GM12878 (cell line): ENCODE results near the gene TOM1L2. TPM values are rescaled to one million over a fixed set of nuclear protein-coding genes. Genes with fewer than 3 reads are reported as not detected.

ENCODE experiments used
- ATAC-seq: fragments of 200-7000 bp; cut with Tn5 transposase; 3 replicates; pipeline ENCODE4 v1.9.1; 2020; ENCODE audit warnings: mild to moderate bottlenecking, moderate library complexity
- BruUV-seq: library from RNA; stranded (reverse); fragments of 400-500 nt; replicated peaks from 2 replicates; lab custom pipeline; 2021; lab: Mats Ljungman, UMichigan
- CTCF ChIA-PET: fragments of 300-600 bp; sonication (Branson Sonifier 250); formaldehyde crosslinking; extraction: SDS; loops from one replicate; lab custom pipeline; 2021; ENCODE audit warnings: inconsistent platforms; lab: Yijun Ruan, JAX
- POLR2A ChIA-PET: fragments of 350-600 bp; formaldehyde crosslinking; extraction: SDS; loops from one replicate; lab custom pipeline; 2021; ENCODE audit warnings: inconsistent platforms; lab: Charles Lee
- RAD21 ChIA-PET: fragments of 300-600 bp; sonication (Branson Sonifier 250); formaldehyde crosslinking; loops from one replicate; lab custom pipeline; 2023; ENCODE audit warnings: antibody characterized with exemption; ENCODE audit not compliant: unreplicated experiment; lab: Charles Lee
- SMC1A ChIA-PET: fragments of 300-600 bp; sonication (Branson Sonifier 250); formaldehyde crosslinking; loops from one replicate; lab custom pipeline; 2023; ENCODE audit not compliant: unreplicated experiment, uncharacterized antibody; lab: Charles Lee
- DNase-seq: peaks from one replicate; pipeline ENCODE4 v3.0.0-alpha.2; 2011; ENCODE audit warnings: low read depth, low spot score
- FAIRE-seq: peaks from 3 replicates; lab custom pipeline; 2011; peaks lifted over from hg19 to GRCh38; lab: Jason Lieb, UNC
- H2AFZ ChIP-seq: 2 replicates; pipeline ENCODE4 v1.6.0; 2011; ENCODE audit warnings: low read depth, low read length, control low read depth; ENCODE audit not compliant: control insufficient read depth
- H3K27ac ChIP-seq: 2 replicates; pipeline ENCODE4 v1.5.1; 2011; ENCODE audit warnings: control low read depth; ENCODE audit not compliant: control insufficient read depth, insufficient read depth
- H3K27me3 ChIP-seq, 2 experiments: replicated peaks in 1 of 2; 2 replicates each; pipeline versions ENCODE4 v1.6.0 to v1.6.1; 2011; ENCODE audit warnings: low read length in 1 of 2; ENCODE audit not compliant: control insufficient read depth in 2 of 2, insufficient read depth in 2 of 2
- H3K36me3 ChIP-seq, 2 experiments: 2 replicates each; pipeline ENCODE4 v1.5.1; 2011; ENCODE audit warnings: low read length in 1 of 2; ENCODE audit not compliant: control insufficient read depth in 2 of 2, insufficient read depth in 2 of 2
- H3K4me1 ChIP-seq: 2 replicates; pipeline ENCODE4 v1.6.1; 2011; ENCODE audit warnings: mild to moderate bottlenecking, low read length, moderate library complexity, mixed read lengths; ENCODE audit not compliant: control insufficient read depth, insufficient read depth
- H3K4me2 ChIP-seq: 2 replicates; pipeline ENCODE4 v1.6.0; 2011; ENCODE audit warnings: control low read depth; ENCODE audit not compliant: control insufficient read depth, insufficient read depth
- H3K4me3 ChIP-seq: fragments of 200-600 bp; sonication (generic); 2 replicates; pipeline ENCODE4 v1.5.1; 2016
- H3K79me2 ChIP-seq: 2 replicates; pipeline ENCODE4 v1.6.0; 2011; ENCODE audit warnings: low read length; ENCODE audit not compliant: control insufficient read depth, insufficient read depth
- H3K9ac ChIP-seq: 2 replicates; pipeline ENCODE4 v1.8.0; 2011; ENCODE audit warnings: low read length, control low read depth, mixed read lengths; ENCODE audit not compliant: control insufficient read depth, insufficient read depth
- H3K9me3 ChIP-seq: replicated peaks from 3 replicates; pipeline ENCODE4 v1.5.1; 2011; ENCODE audit warnings: mild to moderate bottlenecking, low read length; ENCODE audit not compliant: control insufficient read depth, insufficient read depth
- H4K20me1 ChIP-seq: 2 replicates; pipeline ENCODE4 v1.6.0; 2011; ENCODE audit not compliant: control insufficient read depth, insufficient read depth
- BRCA1 ChIP-seq: IDR thresholded peaks from 2 replicates; pipeline ENCODE4 v1.6.1; 2011; ENCODE audit warnings: low read depth, low read length, improper control_type of control experiment
- CBX3 ChIP-seq: fragments of 200-600 bp; sonication (generic); IDR thresholded peaks from 2 replicates; pipeline ENCODE4 v1.6.1; 2016; ENCODE audit warnings: low read depth, borderline replicate concordance
- CBX5 ChIP-seq: sonication (generic); IDR thresholded peaks from 2 replicates; pipeline ENCODE4 v1.6.1; 2016; ENCODE audit warnings: low read depth, moderate library complexity, mild to moderate bottlenecking, inconsistent platforms
- CEBPB ChIP-seq, 2 experiments: fragments of 150-350 bp in 1 of 2; IDR thresholded peaks; 2 replicates each; pipeline ENCODE4 v1.6.1; 2012 to 2014; ENCODE audit warnings: low read depth in 2 of 2, low read length in 2 of 2, borderline replicate concordance in 1 of 2, inconsistent platforms in 1 of 2
- EP300 ChIP-seq, 2 experiments: fragments of 150-350 bp in 1 of 2; IDR thresholded peaks; 2 replicates each; pipeline ENCODE4 v1.6.1; 2011 to 2012; ENCODE audit warnings: low read depth in 2 of 2, low read length in 2 of 2, borderline replicate concordance in 1 of 2, improper control_type of control experiment in 1 of 2, inconsistent platforms in 1 of 2; ENCODE audit not compliant: control insufficient read depth in 1 of 2
- FOS ChIP-seq: IDR thresholded peaks from 3 replicates; pipeline ENCODE4 v1.6.1; 2011; ENCODE audit warnings: borderline replicate concordance; ENCODE audit not compliant: insufficient read length; ENCODE audit errors: extremely low read depth
- HDGF ChIP-seq: fragments of 450-650 bp; IDR thresholded peaks from 2 replicates; pipeline ENCODE4 v1.6.1; 2016; ENCODE audit warnings: antibody characterized with exemption
- KAT2A ChIP-seq: conservative IDR thresholded peaks from 2 replicates; pipeline ENCODE4 v1.6.1; 2011; ENCODE audit warnings: low read depth, low read length; ENCODE audit not compliant: control insufficient read depth
- MEF2A ChIP-seq: IDR thresholded peaks from 2 replicates; pipeline ENCODE4 v1.6.1; 2011; ENCODE audit warnings: low read depth, mild to moderate bottlenecking, low read length, moderate library complexity; ENCODE audit not compliant: insufficient read depth
- SREBF1 ChIP-seq: IDR thresholded peaks from 2 replicates; pipeline ENCODE4 v1.6.1; 2012; ENCODE audit warnings: mild to moderate bottlenecking, low read length
- TAF1 ChIP-seq: IDR thresholded peaks from 2 replicates; pipeline ENCODE4 v1.6.1; 2011; ENCODE audit warnings: mild to moderate bottlenecking, low read depth, low read length, borderline replicate concordance
- ZZZ3 ChIP-seq: IDR thresholded peaks from 2 replicates; pipeline ENCODE4 v1.6.1; 2011; ENCODE audit warnings: low read depth; ENCODE audit not compliant: control insufficient read depth, insufficient read length
- WGBS: methylation state at CpG from one replicate; pipeline ENCODE4 v1.1.6; 2016; ENCODE audit warnings: low lambda C conversion rate; ENCODE audit not compliant: insufficient replicate concordance, insufficient coverage; ENCODE audit errors: missing lambda C conversion rate; 5-methylcytosine and 5-hydroxymethylcytosine counted together
- in situ Hi-C: fragments of 300-500 bp; cut with MboI; formaldehyde crosslinking; loops from 9 replicates; pipeline ENCODE4 v1.14.3; 2018; ENCODE audit warnings: mixed read lengths
- intact Hi-C: fragments of 100-400 bp; cut with micrococcal nuclease; formaldehyde crosslinking; loops from one replicate; pipeline ENCODE4 v1.14.2; 2022; ENCODE audit not compliant: unreplicated experiment
- polyA plus RNA-seq, 11 experiments: library from polyadenylated mRNA; depleted of rRNA in 4 of 11; unstranded in 6 of 11; stranded (reverse) in 5 of 11; fragments of >200 nt; fragmentation: Nextera tagmentation in 4 of 11; fragmentation: Illumina TruSeq in 1 of 11; extraction: Ambion mirVana in 4 of 11; extraction: Trizol in 1 of 11; gene quantifications; 1 replicate in 1 of 11; 2 replicates in 10 of 11; pipeline versions ENCODE4 v1.2.1 to v1.2.3, GENCODE V29; 2011 to 2016; ENCODE audit warnings: inconsistent platforms in 2 of 11, missing spikeins in 2 of 11, low read depth in 1 of 11
- total RNA-seq, 4 experiments: library from RNA; depleted of rRNA in 3 of 4; stranded (reverse); fragments of >200 nt in 3 of 4; fragmentation: Illumina TruSeq in 1 of 4; extraction: Trizol in 1 of 4; gene quantifications; 2 replicates each; pipeline versions ENCODE4 v1.2.1 to v1.2.3, GENCODE V29; 2013 to 2021
- TF ChIP-seq, protein P1 (sequence below): fragments of 450-650 bp; IDR thresholded peaks from 2 replicates; pipeline ENCODE4 v1.6.1; 2016; ENCODE audit warnings: mild to moderate bottlenecking, moderate library complexity, borderline replicate concordance

TOM1L2 gene
- total and polyA plus RNA-seq, 10 of the 15 experiments (the other 5 are each of a cell fraction or from before 2014, with no cell fraction given): 0.19 to 19.2 (median 8.1) TPM

DNA sequence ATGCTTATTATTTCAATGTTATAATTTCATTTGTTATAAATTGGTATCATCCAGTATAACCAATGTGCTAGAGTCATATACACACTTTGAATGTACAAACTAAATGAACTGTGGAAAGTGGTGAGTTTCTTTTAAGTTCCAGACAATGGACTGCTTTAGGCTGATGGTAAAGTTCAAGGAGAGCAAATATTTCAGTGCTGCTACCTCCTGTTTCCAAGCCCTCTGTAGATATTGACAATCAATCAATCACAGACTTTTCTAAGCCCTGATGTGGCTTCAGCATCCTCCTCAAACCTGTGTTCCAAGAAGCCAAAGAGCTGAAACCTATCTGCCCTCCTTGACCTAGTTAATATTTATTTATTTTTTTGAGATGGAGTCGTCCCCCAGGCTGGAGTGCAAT lies 107.2 kb downstream of the TOM1L2 start:
- Histone ChIP-seq H3K9ac (no peak overlapping the region), H3K27ac (no peak overlapping the region), H3K4me1 (no peaks in the 10 kb centered on the region), H3K79me2 (no peaks in the 10 kb centered on the region), H4K20me1 (no peaks in the 10 kb centered on the region; the same call in 1 of the 2 replicates), H3K27me3 (no peaks in the 10 kb centered on the region), H3K4me2 (no peak overlapping the region), H3K36me3 (no peaks in the 10 kb centered on the region; a peak in 1 of 4 replicates), H3K9me3 (no peaks in the 10 kb centered on the region), H3K4me3 (no peak overlapping the region), H2AFZ (no peak overlapping the region)
- 14% methylated on average over 1 of the region's 1 CpG for WGBS
- DNase-seq: no peak
- no peak for ATAC-seq
- ChIA-PET POLR2A (no interaction called here), SMC1A (interaction anchor here (1.0 kb wide), 1 partner anchor 168 kb away, joined by 3 read pairs; no protein-coding TSS in a partner anchor), CTCF (no interaction called here), RAD21 (no interaction called here)
- no peak for TF ChIP-seq CEBPB (IDR thresholded peaks at IDR 0.05; ENCODE audit: borderline replicate concordance in 1 of 2, low read depth in 2 of 2, low read length in 2 of 2)
- FAIRE-seq: no peak
- no TSS peak for BruUV-seq
- in situ Hi-C loops: loop anchor here (10.0 kb wide), 1 partner anchor 510 kb away; no protein-coding TSS in a partner anchor
- intact Hi-C loops: no loop called here

DNA sequence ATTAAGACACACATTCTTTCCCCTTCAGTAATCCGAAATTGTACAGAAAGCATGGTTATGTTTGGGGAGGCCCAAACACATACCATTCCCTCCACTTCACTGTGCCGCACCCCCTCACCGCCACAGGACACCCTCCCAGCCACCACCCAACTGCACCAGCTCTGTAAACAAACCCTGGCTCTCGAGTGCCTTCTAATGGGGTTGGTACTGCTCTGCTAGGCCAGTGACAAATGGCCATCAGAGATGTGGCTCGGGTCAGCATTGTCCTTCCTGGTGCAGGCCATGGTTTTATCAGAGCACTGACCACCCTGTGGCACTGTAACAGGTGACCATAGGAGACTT lies 111.5 kb downstream of the TOM1L2 start:
- no peaks in the 10 kb centered on the region; the same call in 1 of the 2 replicates for H4K20me1 ChIP-seq
- TF ChIP-seq, protein P1, sequence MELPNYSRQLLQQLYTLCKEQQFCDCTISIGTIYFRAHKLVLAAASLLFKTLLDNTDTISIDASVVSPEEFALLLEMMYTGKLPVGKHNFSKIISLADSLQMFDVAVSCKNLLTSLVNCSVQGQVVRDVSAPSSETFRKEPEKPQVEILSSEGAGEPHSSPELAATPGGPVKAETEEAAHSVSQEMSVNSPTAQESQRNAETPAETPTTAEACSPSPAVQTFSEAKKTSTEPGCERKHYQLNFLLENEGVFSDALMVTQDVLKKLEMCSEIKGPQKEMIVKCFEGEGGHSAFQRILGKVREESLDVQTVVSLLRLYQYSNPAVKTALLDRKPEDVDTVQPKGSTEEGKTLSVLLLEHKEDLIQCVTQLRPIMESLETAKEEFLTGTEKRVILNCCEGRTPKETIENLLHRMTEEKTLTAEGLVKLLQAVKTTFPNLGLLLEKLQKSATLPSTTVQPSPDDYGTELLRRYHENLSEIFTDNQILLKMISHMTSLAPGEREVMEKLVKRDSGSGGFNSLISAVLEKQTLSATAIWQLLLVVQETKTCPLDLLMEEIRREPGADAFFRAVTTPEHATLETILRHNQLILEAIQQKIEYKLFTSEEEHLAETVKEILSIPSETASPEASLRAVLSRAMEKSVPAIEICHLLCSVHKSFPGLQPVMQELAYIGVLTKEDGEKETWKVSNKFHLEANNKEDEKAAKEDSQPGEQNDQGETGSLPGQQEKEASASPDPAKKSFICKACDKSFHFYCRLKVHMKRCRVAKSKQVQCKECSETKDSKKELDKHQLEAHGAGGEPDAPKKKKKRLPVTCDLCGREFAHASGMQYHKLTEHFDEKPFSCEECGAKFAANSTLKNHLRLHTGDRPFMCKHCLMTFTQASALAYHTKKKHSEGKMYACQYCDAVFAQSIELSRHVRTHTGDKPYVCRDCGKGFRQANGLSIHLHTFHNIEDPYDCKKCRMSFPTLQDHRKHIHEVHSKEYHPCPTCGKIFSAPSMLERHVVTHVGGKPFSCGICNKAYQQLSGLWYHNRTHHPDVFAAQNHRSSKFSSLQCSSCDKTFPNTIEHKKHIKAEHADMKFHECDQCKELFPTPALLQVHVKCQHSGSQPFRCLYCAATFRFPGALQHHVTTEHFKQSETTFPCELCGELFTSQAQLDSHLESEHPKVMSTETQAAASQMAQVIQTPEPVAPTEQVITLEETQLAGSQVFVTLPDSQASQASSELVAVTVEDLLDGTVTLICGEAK: no peak
- TF ChIP-seq SREBF1: no peak
- no peak for TF ChIP-seq CBX3
- no peak for TF ChIP-seq CBX5
- TF ChIP-seq HDGF: no peak
- TF ChIP-seq ZZZ3: no peak
- no peak for TF ChIP-seq BRCA1
- no peak for TF ChIP-seq TAF1
- TF ChIP-seq EP300 (IDR thresholded peaks at IDR 0.05; ENCODE audit: borderline replicate concordance in 1 of 2, control insufficient read depth in 1 of 2, low read depth in 2 of 2, low read length in 2 of 2): no peak
- no peak for TF ChIP-seq MEF2A
- TF ChIP-seq FOS: no peak
- TF ChIP-seq KAT2A: no peak

More for the DNA sequence above, 111.5 kb downstream of the TOM1L2 start:
- no peak overlapping the region for H3K4me2 ChIP-seq
- no peak overlapping the region for H3K4me3 ChIP-seq
- RAD21 ChIA-PET: interaction anchor here (1.2 to 2.5 kb wide), 9 partner anchors 40 to 180 kb away, joined by 3 to 14 read pairs (median 6); no protein-coding TSS in a partner anchor
- no peaks in the 10 kb centered on the region for H3K36me3 ChIP-seq
- POLR2A ChIA-PET: no interaction called here
- no peaks in the 10 kb centered on the region for H3K27me3 ChIP-seq
- DNase-seq (no peak), FAIRE-seq (no peak), ATAC-seq (no peak)
- H3K79me2 ChIP-seq: no peaks in the 10 kb centered on the region
- no peaks in the 10 kb centered on the region for H3K4me1 ChIP-seq
- SMC1A ChIA-PET: interaction anchor here (0.8 to 3.8 kb wide), 8 partner anchors 9 to 188 kb away, joined by 3 to 22 read pairs (median 3); no protein-coding TSS in a partner anchor
- H3K27ac ChIP-seq: no peak overlapping the region
- intact Hi-C loops: loop anchor here (1.0 to 5.0 kb wide), 4 partner anchors 48 to 179 kb away; partner anchors contain the start of gene RAI1
- WGBS: 39% methylated on average over 5 of the region's 5 CpGs
- H3K9me3 ChIP-seq: no peaks in the 10 kb centered on the region
- CTCF ChIA-PET: interaction anchor here (0.6 to 10.6 kb wide), 13 partner anchors 12 to 181 kb away, joined by 3 to 86 read pairs (median 7); no protein-coding TSS in a partner anchor
- no peak overlapping the region for H3K9ac ChIP-seq
- BruUV-seq: no TSS peak
- no peak overlapping the region for H2AFZ ChIP-seq
- in situ Hi-C loops: loop anchor here (5.0 to 10.0 kb wide), 3 partner anchors 48 to 506 kb away; no protein-coding TSS in a partner anchor
